Measurements from ENCODE around the gene ZNF750. TPM values are rescaled to one million over a fixed set of nuclear protein-coding genes. Genes with fewer than 3 reads are reported as not detected.

Gene ZNF750
- total RNA-seq, 1 donor from 2014 or later: 0.34 TPM

DNA sequence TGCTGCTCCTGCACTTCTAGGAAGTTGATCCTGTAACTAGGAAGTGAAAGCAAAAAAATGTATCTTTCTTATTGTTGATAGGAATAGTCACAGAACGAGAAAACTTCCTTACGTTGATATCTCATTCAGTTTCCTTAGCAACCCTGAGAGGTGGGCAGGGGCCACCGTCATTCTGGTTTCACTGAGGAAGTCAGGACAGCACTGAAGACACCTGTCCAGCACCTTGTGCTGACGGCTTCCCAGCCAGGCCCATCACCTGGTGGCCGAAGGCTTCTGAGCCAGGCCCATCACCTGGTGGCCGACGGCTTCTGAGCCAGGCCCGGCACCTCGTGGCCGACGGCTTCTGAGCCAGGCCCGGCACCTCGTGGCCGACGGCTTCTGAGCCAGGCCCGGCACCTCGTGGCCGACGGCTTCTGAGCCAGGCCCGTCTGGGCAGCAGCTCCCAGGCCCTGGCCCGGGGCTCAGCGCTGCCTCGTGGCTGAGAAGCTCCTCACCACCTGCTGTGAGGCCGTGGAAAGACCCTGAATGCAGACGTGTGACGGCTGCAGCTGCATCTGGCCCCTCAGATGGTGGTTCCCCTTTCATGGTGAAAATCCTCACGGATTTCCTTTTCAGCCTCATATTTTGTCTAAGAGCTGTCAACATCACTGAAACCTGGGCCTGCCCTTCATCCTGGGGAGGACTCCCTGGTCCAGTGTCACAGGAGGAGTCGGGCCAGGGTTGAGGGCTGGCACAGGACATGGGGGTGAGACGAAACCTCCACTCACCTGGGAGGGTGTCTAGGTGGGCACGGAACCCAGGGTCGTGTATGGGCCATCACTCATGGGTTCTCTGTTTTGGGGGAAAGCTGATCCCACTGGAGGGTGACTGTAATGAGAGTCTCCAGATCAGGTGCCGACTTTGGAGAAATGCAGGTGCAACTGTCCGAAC lies 33.0 kb upstream of the ZNF750 start:
- no peak for TF ChIP-seq EZH2 (IDR thresholded peaks at IDR 0.05; ENCODE audit: insufficient read depth, low read length)
- H3K4me1 Mint-ChIP-seq (ENCODE audit: low read depth, unreplicated experiment): peaks cover 11% of the 10 kb centered on the region
- DNase-seq (ENCODE audit: low read depth): no peak
- H3K36me3 ChIP-seq (ENCODE audit: insufficient read depth, low read length): no peaks in the 10 kb centered on the region
- no peaks in the 10 kb centered on the region for H3K9me3 ChIP-seq (ENCODE audit: insufficient read depth, low read depth, low read length)
- H3K4me2 ChIP-seq (ENCODE audit: low read length): no peak overlapping the region
- H2AFZ ChIP-seq (ENCODE audit: low read depth, low read length): no peak overlapping the region
- no peak overlapping the region for H3K9ac ChIP-seq (ENCODE audit: low read length)
- H3K27me3 Mint-ChIP-seq (ENCODE audit: low read depth, unreplicated experiment): peaks cover 7% of the 10 kb centered on the region
- no peak overlapping the region for H3K4me3 ChIP-seq (ENCODE audit: insufficient read depth, low read depth, low read length)
- peaks cover 5% of the 10 kb centered on the region for H3K79me2 ChIP-seq (ENCODE audit: insufficient read depth, low read length)
- no peak overlapping the region for H3K27ac Mint-ChIP-seq (ENCODE audit: unreplicated experiment)
- no peaks in the 10 kb centered on the region for H3K27me3 ChIP-seq (ENCODE audit: insufficient read depth, low read length)
- no peaks in the 10 kb centered on the region for H3K4me1 ChIP-seq (ENCODE audit: insufficient read depth, low read length)
- peaks cover 13% of the 10 kb centered on the region for H3K36me3 Mint-ChIP-seq (ENCODE audit: low read depth, unreplicated experiment)
- H3K27ac ChIP-seq (ENCODE audit: low read depth, low read length): no peak overlapping the region
- no peaks in the 10 kb centered on the region for H3K9me3 Mint-ChIP-seq (ENCODE audit: unreplicated experiment)
- peaks cover under 1% of the 10 kb centered on the region for H4K20me1 ChIP-seq (ENCODE audit: insufficient read depth, low read length)
- H3K4me3 Mint-ChIP-seq (ENCODE audit: unreplicated experiment): no peak overlapping the region
- FAIRE-seq: no peak

DNA sequence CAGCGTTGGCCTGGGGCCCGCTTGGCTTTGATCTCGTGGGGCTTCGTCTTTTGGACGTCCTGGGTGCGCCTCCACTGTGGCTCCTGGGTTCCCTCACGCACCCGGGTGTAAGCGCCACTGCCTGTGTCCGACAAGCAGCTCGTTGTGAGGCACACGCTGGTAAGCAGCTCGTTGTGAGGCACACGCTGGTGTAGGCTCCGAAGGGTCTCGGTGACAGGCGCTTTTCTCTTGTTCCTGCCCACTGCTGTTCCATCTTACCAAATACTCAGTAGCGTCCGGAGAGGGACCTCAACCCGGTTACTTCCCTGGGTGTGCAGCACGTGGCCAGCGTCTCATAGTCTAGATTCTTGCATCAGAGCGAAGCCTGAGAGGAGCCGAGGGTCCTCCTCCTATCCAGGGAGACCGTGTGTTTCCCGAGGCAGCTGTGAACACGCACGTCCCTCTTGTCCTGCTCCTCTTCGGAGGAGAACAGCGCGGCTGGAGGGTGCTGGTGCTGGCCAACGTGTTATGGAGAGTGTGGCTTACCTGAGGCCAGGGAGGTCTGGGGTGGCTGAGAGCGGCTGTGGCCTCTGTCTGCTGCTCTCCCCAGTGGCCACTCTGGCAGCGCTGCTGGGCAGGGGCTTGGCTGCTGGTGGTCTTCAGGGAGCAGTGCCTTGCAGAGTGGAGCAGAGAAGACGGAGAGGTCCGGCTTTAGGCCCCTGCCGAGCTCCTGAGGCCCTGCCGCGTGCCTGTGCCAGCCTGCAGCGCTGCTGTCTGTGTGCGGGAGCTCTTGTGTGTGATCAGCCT lies 32.1 kb upstream of the ZNF750 start:
- no peaks in the 10 kb centered on the region for H3K9me3 ChIP-seq (ENCODE audit: insufficient read depth, low read depth, low read length)
- no peak overlapping the region for H2AFZ ChIP-seq (ENCODE audit: low read depth, low read length)
- H3K79me2 ChIP-seq (ENCODE audit: insufficient read depth, low read length): peaks cover 9% of the 10 kb centered on the region
- peaks cover 14% of the 10 kb centered on the region for H3K4me1 Mint-ChIP-seq (ENCODE audit: low read depth, unreplicated experiment)
- H3K27me3 ChIP-seq (ENCODE audit: insufficient read depth, low read length): no peaks in the 10 kb centered on the region
- no peak overlapping the region for H3K27ac ChIP-seq (ENCODE audit: low read depth, low read length)
- H3K27ac Mint-ChIP-seq (ENCODE audit: unreplicated experiment): no peak overlapping the region
- peaks cover 3% of the 10 kb centered on the region for H3K4me1 ChIP-seq (ENCODE audit: insufficient read depth, low read length)
- H3K9me3 Mint-ChIP-seq (ENCODE audit: unreplicated experiment): no peaks in the 10 kb centered on the region
- no peak overlapping the region for H3K4me3 ChIP-seq (ENCODE audit: insufficient read depth, low read depth, low read length)
- DNase-seq (ENCODE audit: low read depth) (no peak), FAIRE-seq (no peak)
- H3K27me3 Mint-ChIP-seq (ENCODE audit: low read depth, unreplicated experiment): peaks cover 7% of the 10 kb centered on the region
- peaks cover 13% of the 10 kb centered on the region for H3K36me3 Mint-ChIP-seq (ENCODE audit: low read depth, unreplicated experiment)
- no peak overlapping the region for H3K4me2 ChIP-seq (ENCODE audit: low read length)
- no peak overlapping the region for H3K9ac ChIP-seq (ENCODE audit: low read length)
- no peak for TF ChIP-seq EZH2 (IDR thresholded peaks at IDR 0.05; ENCODE audit: insufficient read depth, low read length)
- TF ChIP-seq, protein P1, sequence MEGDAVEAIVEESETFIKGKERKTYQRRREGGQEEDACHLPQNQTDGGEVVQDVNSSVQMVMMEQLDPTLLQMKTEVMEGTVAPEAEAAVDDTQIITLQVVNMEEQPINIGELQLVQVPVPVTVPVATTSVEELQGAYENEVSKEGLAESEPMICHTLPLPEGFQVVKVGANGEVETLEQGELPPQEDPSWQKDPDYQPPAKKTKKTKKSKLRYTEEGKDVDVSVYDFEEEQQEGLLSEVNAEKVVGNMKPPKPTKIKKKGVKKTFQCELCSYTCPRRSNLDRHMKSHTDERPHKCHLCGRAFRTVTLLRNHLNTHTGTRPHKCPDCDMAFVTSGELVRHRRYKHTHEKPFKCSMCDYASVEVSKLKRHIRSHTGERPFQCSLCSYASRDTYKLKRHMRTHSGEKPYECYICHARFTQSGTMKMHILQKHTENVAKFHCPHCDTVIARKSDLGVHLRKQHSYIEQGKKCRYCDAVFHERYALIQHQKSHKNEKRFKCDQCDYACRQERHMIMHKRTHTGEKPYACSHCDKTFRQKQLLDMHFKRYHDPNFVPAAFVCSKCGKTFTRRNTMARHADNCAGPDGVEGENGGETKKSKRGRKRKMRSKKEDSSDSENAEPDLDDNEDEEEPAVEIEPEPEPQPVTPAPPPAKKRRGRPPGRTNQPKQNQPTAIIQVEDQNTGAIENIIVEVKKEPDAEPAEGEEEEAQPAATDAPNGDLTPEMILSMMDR (IDR thresholded peaks at IDR 0.05; ENCODE audit: insufficient read depth, low read depth, low read length): no peak
- H3K4me3 Mint-ChIP-seq (ENCODE audit: unreplicated experiment): no peak overlapping the region
- peaks cover 8% of the 10 kb centered on the region for H4K20me1 ChIP-seq (ENCODE audit: insufficient read depth, low read length)
- H3K36me3 ChIP-seq (ENCODE audit: insufficient read depth, low read length): no peaks in the 10 kb centered on the region

DNA sequence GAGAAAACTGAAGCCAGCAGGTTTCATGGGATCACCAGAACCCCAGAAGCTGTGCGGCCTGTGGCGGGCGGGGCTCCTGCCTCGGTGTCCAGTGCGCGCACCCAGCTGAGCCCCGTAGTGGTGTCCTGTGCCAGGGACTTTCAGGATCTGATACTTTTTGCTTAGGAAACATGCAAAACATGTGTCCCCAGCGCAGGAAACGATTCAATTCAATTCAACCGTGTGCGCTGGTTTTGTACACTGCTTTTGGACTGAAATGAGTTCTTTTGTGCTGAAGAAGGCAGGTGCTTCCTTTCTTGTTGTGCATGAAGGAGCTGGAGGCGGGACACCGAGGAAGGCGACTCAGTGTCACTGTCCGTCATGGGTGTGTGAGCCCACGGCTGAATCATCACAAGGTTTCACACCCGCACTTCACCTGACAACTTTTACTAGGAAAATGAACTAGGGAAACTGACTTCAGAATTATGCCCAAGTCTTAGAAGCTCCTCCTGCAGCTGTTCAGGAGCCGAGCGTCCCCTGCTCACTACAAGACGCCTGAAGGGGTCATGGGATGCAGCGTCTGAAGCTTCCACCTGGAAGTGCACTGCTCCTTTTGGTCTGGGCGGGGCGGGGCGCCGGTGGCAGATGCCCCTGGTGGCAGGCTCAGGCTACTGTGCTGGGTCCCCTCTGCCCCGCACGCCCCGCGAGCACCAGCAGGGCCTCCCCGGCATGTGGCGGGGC lies 31.4 kb upstream of the ZNF750 start:
- no peak for FAIRE-seq
- H3K9me3 Mint-ChIP-seq (ENCODE audit: unreplicated experiment): no peaks in the 10 kb centered on the region

More for the DNA sequence above, 31.4 kb upstream of the ZNF750 start:
- Mint-ChIP-seq H3K4me3 (ENCODE audit: unreplicated experiment) (no peak overlapping the region), H3K27me3 (ENCODE audit: low read depth, unreplicated experiment) (peaks cover 7% of the 10 kb centered on the region), H3K36me3 (ENCODE audit: low read depth, unreplicated experiment) (peaks cover 13% of the 10 kb centered on the region), H3K4me1 (ENCODE audit: low read depth, unreplicated experiment) (peaks cover 8% of the 10 kb centered on the region), H3K27ac (ENCODE audit: unreplicated experiment) (no peak overlapping the region)
- Histone ChIP-seq H4K20me1 (ENCODE audit: insufficient read depth, low read length) (peaks cover 8% of the 10 kb centered on the region), H3K4me2 (ENCODE audit: low read length) (no peak overlapping the region), H3K9ac (ENCODE audit: low read length) (no peak overlapping the region), H3K27me3 (ENCODE audit: insufficient read depth, low read length) (no peaks in the 10 kb centered on the region), H3K4me1 (ENCODE audit: insufficient read depth, low read length) (peaks cover 9% of the 10 kb centered on the region), H3K27ac (ENCODE audit: low read depth, low read length) (no peak overlapping the region), H3K36me3 (ENCODE audit: insufficient read depth, low read length) (no peaks in the 10 kb centered on the region), H2AFZ (ENCODE audit: low read depth, low read length) (no peak overlapping the region), H3K79me2 (ENCODE audit: insufficient read depth, low read length) (peaks cover 9% of the 10 kb centered on the region), H3K9me3 (ENCODE audit: insufficient read depth, low read depth, low read length) (no peaks in the 10 kb centered on the region), H3K4me3 (ENCODE audit: insufficient read depth, low read depth, low read length) (no peak overlapping the region)
- TF ChIP-seq, protein P1 (IDR thresholded peaks at IDR 0.05; ENCODE audit: insufficient read depth, low read depth, low read length): no peak
- TF ChIP-seq EZH2 (IDR thresholded peaks at IDR 0.05; ENCODE audit: insufficient read depth, low read length): no peak
- DNase-seq (ENCODE audit: low read depth): no peak
